Keratinocyte (primary cell): ENCODE data around the gene GPR6.

Experiments used
- CTCF ChIP-seq, 3 experiments: IDR thresholded peaks in 1 of 3; conservative IDR thresholded peaks in 1 of 3; optimal IDR thresholded peaks in 1 of 3; 2 replicates in 2 of 3; 3 replicates in 1 of 3; pipeline versions ENCODE3 to v1.5.1; 2011; ENCODE audit warnings: low read length in 3 of 3, mild to moderate bottlenecking in 3 of 3, moderate library complexity in 2 of 3, control low read depth in 1 of 3, inconsistent platforms in 1 of 3; ENCODE audit not compliant: insufficient read depth in 2 of 3; ENCODE audit errors: extremely low read depth in 1 of 3
- EZH2 ChIP-seq: IDR thresholded peaks from one replicate; pipeline ENCODE4 v1.6.1; 2012; ENCODE audit warnings: inconsistent platforms, mild to moderate bottlenecking, low read length, moderate library complexity

GRCh38 chr6:110029144-110029543, 51.0 kb downstream of the GPR6 start:
- TF ChIP-seq CTCF (optimal IDR thresholded peaks at IDR 0.05 in 1 of 3, IDR thresholded peaks at IDR 0.05 in 1 of 3, conservative IDR thresholded peaks at IDR 0.05 in 1 of 3; ENCODE audit: extremely low read depth in 1 of 3, insufficient read depth in 2 of 3, low read length in 3 of 3) = no peak
- TF ChIP-seq EZH2 = no peak
